ENCODE measurements around the gene IYD. TPM values are rescaled to one million over a fixed set of nuclear protein-coding genes. Genes with fewer than 3 reads are reported as not detected.

IYD gene
- polyA plus RNA-seq, 1 of the 3 experiments (the other 2 are of a cell fraction) = not detected

GRCh38 chr6:150391890-150392289 is 23.1 kb downstream of the IYD start:
- Histone ChIP-seq H2AFZ (ENCODE audit: low read depth) (no peak overlapping the region), H4K20me1 (ENCODE audit: insufficient read depth) (no peaks in the 10 kb centered on the region), H3K36me3 (replicated peaks in 1 of 2; ENCODE audit: control insufficient read depth in 1 of 2, insufficient read depth in 2 of 2, low read length in 1 of 2) (no peaks in the 10 kb centered on the region), H3K9me3 (no peaks in the 10 kb centered on the region), H3K9ac (no peak overlapping the region), H3K9me2 (no peaks in the 10 kb centered on the region), H3K4me1 (ENCODE audit: control insufficient read depth in 1 of 2, insufficient read depth in 2 of 2, low read depth in 1 of 2, low read length in 1 of 2) (no peaks in the 10 kb centered on the region), H3K27ac (ENCODE audit: low read depth in 2 of 2, low read length in 1 of 2) (no peak overlapping the region), H3K4me2 (no peak overlapping the region), H3K27me3 (ENCODE audit: insufficient read depth) (peaks cover 16% of the 10 kb centered on the region; the same call in 1 of the 2 replicates), H3K79me2 (ENCODE audit: insufficient read depth) (no peaks in the 10 kb centered on the region), H3F3A (replicated peaks; ENCODE audit: insufficient read depth) (no peaks in the 10 kb centered on the region), H3K4me3 (ENCODE audit: low read depth in 2 of 2, low read length in 1 of 2) (no peak overlapping the region)
- ChIA-PET CTCF (no interaction called here), POLR2A (no interaction called here)
- WGBS (ENCODE audit: low lambda C conversion rate) = 4% methylated on average over 3 of the region's 3 CpGs
- TF ChIP-seq EP300 (IDR thresholded peaks at IDR 0.05; ENCODE audit: borderline replicate concordance in 1 of 2, low read depth in 1 of 2, low read length in 1 of 2) = no peak
- no peak for TF ChIP-seq TCF12 (IDR thresholded peaks at IDR 0.05)
- no peak for TF ChIP-seq MXI1 (IDR thresholded peaks at IDR 0.05; ENCODE audit: low read depth, low read length)
- TF ChIP-seq CHD2 (IDR thresholded peaks at IDR 0.05; ENCODE audit: low read length, partially characterized antibody) = no peak
- TF ChIP-seq PBX3 (IDR thresholded peaks at IDR 0.05) = no peak
- no peak for TF ChIP-seq FOXJ3 (CRISPR knock-in tag; IDR thresholded peaks at IDR 0.05)
- TF ChIP-seq MEF2A (IDR thresholded peaks at IDR 0.05; ENCODE audit: borderline replicate concordance, low read depth) = no peak
- TF ChIP-seq, protein P1, sequence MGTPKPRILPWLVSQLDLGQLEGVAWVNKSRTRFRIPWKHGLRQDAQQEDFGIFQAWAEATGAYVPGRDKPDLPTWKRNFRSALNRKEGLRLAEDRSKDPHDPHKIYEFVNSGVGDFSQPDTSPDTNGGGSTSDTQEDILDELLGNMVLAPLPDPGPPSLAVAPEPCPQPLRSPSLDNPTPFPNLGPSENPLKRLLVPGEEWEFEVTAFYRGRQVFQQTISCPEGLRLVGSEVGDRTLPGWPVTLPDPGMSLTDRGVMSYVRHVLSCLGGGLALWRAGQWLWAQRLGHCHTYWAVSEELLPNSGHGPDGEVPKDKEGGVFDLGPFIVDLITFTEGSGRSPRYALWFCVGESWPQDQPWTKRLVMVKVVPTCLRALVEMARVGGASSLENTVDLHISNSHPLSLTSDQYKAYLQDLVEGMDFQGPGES (IDR thresholded peaks at IDR 0.05; ENCODE audit: low read depth, low read length) = no peak
- TF ChIP-seq EZH2phosphoT487 (IDR thresholded peaks at IDR 0.05; ENCODE audit: borderline replicate concordance, low read depth) = no peak
- TF ChIP-seq RFX5 (IDR thresholded peaks at IDR 0.05; ENCODE audit: low read length) = no peak
- no peak for TF ChIP-seq RXRA (IDR thresholded peaks at IDR 0.05; ENCODE audit: borderline replicate concordance, low read depth)
- DNase-seq = no peak

DNA sequence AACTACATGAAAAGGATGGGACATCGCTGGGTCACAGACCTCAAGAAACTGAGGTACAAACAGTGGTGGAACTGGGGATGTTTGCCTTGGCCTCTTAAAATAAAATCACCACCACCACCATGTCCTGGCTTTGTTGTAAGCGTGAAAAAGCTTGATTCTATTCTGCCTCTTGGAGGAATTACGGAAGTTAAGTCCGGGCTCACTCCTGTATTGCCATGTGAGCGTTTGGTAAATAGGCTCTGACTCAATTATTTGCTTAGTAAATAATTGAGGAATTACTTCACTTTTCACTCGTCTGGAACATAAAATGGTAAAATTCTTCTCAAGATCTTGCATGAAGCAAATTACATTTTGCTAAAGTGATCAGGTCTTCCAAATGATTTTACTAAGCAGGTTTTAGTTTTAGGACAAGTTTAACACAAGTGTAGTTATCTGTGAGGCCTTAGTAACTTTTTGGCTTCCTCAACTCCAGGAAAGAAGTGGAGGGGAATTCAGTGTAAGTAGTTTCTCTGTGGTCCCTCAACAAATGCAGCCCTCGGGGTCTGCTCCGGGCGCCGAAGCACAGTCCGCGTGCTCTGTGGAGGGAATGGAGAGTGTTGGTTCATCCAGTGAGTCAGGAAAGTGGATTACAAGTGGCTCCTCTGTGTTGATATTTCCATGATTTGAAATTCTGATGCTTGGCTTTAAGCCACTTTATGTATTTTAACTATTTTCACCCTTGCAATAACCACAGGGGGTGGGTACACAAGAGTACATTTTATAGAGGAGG is 23.8 kb downstream of the IYD start:
- no peaks in the 10 kb centered on the region for H3K9me2 ChIP-seq
- no peak overlapping the region for H3K4me2 ChIP-seq
- no peaks in the 10 kb centered on the region for H3K36me3 ChIP-seq (replicated peaks in 1 of 2; ENCODE audit: control insufficient read depth in 1 of 2, insufficient read depth in 2 of 2, low read length in 1 of 2)
- no peak overlapping the region for H3K9ac ChIP-seq
- H3K27ac ChIP-seq (ENCODE audit: low read depth in 2 of 2, low read length in 1 of 2) = no peak overlapping the region
- ChIA-PET POLR2A (no interaction called here), CTCF (no interaction called here)
- no peak overlapping the region for H2AFZ ChIP-seq (ENCODE audit: low read depth)
- no peaks in the 10 kb centered on the region for H3K79me2 ChIP-seq (ENCODE audit: insufficient read depth)
- H4K20me1 ChIP-seq (ENCODE audit: insufficient read depth) = no peaks in the 10 kb centered on the region
- no peaks in the 10 kb centered on the region for H3F3A ChIP-seq (replicated peaks; ENCODE audit: insufficient read depth)
- peaks cover 20% of the 10 kb centered on the region; the same call in 1 of the 2 replicates for H3K27me3 ChIP-seq (ENCODE audit: insufficient read depth)
- no peak overlapping the region for H3K4me3 ChIP-seq (ENCODE audit: low read depth in 2 of 2, low read length in 1 of 2)
- H3K9me3 ChIP-seq = no peaks in the 10 kb centered on the region
- no peak for DNase-seq
- 40% methylated on average over 12 of the region's 12 CpGs for WGBS (ENCODE audit: low lambda C conversion rate)
- H3K4me1 ChIP-seq (ENCODE audit: control insufficient read depth in 1 of 2, insufficient read depth in 2 of 2, low read depth in 1 of 2, low read length in 1 of 2) = no peaks in the 10 kb centered on the region
- TF ChIP-seq RXRA (IDR thresholded peaks at IDR 0.05; ENCODE audit: borderline replicate concordance, low read depth) (no peak), MEF2A (IDR thresholded peaks at IDR 0.05; ENCODE audit: borderline replicate concordance, low read depth) (no peak), NRF1 (IDR thresholded peaks at IDR 0.05; ENCODE audit: low read depth, low read length) (no peak), GABPA (IDR thresholded peaks at IDR 0.05; ENCODE audit: low read depth) (no peak), MAX (IDR thresholded peaks at IDR 0.05; ENCODE audit: low read depth) (no peak), GATA2 (CRISPR knock-in tag; IDR thresholded peaks at IDR 0.05) (no peak), NFIC (IDR thresholded peaks at IDR 0.05; ENCODE audit: borderline replicate concordance) (no peak), FOSL2 (IDR thresholded peaks at IDR 0.05; ENCODE audit: borderline replicate concordance, low read depth) (no peak), RAD21 (IDR thresholded peaks at IDR 0.05; ENCODE audit: low read length) (no peak), RCOR1 (IDR thresholded peaks at IDR 0.05; ENCODE audit: low read length) (no peak), PBX3 (IDR thresholded peaks at IDR 0.05) (no peak), EZH2phosphoT487 (IDR thresholded peaks at IDR 0.05; ENCODE audit: borderline replicate concordance, low read depth) (no peak), USF2 (IDR thresholded peaks at IDR 0.05; ENCODE audit: borderline replicate concordance, low read depth, low read length) (no peak), EP300 (IDR thresholded peaks at IDR 0.05; ENCODE audit: borderline replicate concordance in 1 of 2, low read depth in 1 of 2, low read length in 1 of 2) (no peak), TAF1 (IDR thresholded peaks at IDR 0.05; ENCODE audit: borderline replicate concordance, low read depth, low read length) (no peak)
- TF ChIP-seq, protein P1 (IDR thresholded peaks at IDR 0.05; ENCODE audit: low read depth, low read length) = no peak
